ENCODE measurements around the gene THAP7. TPM values are rescaled to one million over a fixed set of nuclear protein-coding genes. Genes with fewer than 3 reads are reported as not detected.

Gene THAP7
- total RNA-seq, 1 experiment from 2014 or later: 19.3 TPM

DNA sequence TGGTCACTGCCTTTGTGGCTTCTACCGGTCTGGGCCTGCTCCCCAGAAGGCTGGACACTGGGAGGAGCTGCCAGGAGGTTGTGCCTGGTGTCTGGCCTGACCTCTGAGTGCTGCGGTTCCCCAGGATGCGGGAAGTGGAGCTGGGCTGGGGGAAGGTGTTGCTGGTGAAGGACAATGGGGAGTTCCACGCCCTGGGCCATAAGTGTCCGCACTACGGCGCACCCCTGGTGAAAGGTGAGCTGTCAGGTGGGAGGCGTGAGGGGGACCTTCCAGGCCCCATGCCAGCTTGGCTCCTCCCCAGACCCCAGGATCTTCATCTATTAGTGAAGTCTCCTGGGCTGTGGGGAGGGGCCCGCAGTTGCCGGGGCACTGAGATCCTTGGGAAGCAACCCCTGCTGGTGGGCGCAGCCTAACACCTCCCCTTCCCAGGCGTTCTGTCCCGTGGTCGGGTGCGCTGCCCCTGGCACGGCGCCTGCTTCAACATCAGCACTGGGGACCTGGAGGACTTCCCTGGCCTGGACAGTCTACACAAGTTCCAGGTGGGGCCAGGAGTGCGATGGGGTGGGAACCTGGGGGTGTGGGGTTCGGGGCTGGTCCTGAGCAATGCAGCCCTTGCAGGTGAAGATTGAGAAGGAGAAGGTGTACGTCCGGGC lies 28.2 kb downstream of the THAP7 start:
- no peak for ATAC-seq
- CTCF ChIA-PET: interaction anchor here (0.5 to 1.7 kb wide), 5 partner anchors 9 to 64 kb away, joined by 3 to 5 read pairs (median 3); partner anchors contain the start of gene CRKL

More for the DNA sequence above, 28.2 kb downstream of the THAP7 start:
- H3K4me3 Mint-ChIP-seq: no peak overlapping the region
- H3K27me3 Mint-ChIP-seq (ENCODE audit: low read depth): peaks cover 37% of the 10 kb centered on the region
- peaks cover 8% of the 10 kb centered on the region for H3K9me3 Mint-ChIP-seq
- no peak overlapping the region for H3K27ac Mint-ChIP-seq
- no peak for DNase-seq (ENCODE audit: low spot score)
- POLR2A ChIA-PET: interaction anchor here (1.5 kb wide), 1 partner anchor 16 kb away, joined by 3 read pairs; no protein-coding TSS in a partner anchor
- H3K4me1 Mint-ChIP-seq: 0 out of 2 replicates have a peak, but pooled peaks cover 3% of the 10 kb centered on the region
- TF ChIP-seq, protein P1, sequence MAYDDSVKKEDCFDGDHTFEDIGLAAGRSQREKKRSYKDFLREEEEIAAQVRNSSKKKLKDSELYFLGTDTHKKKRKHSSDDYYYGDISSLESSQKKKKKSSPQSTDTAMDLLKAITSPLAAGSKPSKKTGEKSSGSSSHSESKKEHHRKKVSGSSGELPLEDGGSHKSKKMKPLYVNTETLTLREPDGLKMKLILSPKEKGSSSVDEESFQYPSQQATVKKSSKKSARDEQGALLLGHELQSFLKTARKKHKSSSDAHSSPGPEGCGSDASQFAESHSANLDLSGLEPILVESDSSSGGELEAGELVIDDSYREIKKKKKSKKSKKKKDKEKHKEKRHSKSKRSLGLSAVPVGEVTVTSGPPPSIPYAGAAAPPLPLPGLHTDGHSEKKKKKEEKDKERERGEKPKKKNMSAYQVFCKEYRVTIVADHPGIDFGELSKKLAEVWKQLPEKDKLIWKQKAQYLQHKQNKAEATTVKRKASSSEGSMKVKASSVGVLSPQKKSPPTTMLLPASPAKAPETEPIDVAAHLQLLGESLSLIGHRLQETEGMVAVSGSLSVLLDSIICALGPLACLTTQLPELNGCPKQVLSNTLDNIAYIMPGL (CRISPR knock-in tag; IDR thresholded peaks at IDR 0.05): no peak
- TF ChIP-seq, protein P2, sequence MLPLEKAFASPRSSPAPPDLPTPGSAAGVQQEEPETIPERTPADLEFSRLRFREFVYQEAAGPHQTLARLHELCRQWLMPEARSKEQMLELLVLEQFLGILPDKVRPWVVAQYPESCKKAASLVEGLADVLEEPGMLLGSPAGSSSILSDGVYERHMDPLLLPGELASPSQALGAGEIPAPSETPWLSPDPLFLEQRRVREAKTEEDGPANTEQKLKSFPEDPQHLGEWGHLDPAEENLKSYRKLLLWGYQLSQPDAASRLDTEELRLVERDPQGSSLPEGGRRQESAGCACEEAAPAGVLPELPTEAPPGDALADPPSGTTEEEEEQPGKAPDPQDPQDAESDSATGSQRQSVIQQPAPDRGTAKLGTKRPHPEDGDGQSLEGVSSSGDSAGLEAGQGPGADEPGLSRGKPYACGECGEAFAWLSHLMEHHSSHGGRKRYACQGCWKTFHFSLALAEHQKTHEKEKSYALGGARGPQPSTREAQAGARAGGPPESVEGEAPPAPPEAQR (CRISPR knock-in tag; IDR thresholded peaks at IDR 0.05): no peak
- TF ChIP-seq, protein P3, sequence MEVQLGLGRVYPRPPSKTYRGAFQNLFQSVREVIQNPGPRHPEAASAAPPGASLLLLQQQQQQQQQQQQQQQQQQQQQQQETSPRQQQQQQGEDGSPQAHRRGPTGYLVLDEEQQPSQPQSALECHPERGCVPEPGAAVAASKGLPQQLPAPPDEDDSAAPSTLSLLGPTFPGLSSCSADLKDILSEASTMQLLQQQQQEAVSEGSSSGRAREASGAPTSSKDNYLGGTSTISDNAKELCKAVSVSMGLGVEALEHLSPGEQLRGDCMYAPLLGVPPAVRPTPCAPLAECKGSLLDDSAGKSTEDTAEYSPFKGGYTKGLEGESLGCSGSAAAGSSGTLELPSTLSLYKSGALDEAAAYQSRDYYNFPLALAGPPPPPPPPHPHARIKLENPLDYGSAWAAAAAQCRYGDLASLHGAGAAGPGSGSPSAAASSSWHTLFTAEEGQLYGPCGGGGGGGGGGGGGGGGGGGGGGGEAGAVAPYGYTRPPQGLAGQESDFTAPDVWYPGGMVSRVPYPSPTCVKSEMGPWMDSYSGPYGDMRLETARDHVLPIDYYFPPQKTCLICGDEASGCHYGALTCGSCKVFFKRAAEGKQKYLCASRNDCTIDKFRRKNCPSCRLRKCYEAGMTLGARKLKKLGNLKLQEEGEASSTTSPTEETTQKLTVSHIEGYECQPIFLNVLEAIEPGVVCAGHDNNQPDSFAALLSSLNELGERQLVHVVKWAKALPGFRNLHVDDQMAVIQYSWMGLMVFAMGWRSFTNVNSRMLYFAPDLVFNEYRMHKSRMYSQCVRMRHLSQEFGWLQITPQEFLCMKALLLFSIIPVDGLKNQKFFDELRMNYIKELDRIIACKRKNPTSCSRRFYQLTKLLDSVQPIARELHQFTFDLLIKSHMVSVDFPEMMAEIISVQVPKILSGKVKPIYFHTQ (CRISPR knock-in tag; IDR thresholded peaks at IDR 0.05): no peak
- TF ChIP-seq, protein P4, sequence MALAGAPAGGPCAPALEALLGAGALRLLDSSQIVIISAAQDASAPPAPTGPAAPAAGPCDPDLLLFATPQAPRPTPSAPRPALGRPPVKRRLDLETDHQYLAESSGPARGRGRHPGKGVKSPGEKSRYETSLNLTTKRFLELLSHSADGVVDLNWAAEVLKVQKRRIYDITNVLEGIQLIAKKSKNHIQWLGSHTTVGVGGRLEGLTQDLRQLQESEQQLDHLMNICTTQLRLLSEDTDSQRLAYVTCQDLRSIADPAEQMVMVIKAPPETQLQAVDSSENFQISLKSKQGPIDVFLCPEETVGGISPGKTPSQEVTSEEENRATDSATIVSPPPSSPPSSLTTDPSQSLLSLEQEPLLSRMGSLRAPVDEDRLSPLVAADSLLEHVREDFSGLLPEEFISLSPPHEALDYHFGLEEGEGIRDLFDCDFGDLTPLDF (CRISPR knock-in tag; IDR thresholded peaks at IDR 0.05): no peak
- TF ChIP-seq SOX15 (CRISPR knock-in tag; IDR thresholded peaks at IDR 0.05) (no peak), EMX1 (CRISPR knock-in tag; IDR thresholded peaks at IDR 0.05) (no peak), MXD4 (CRISPR knock-in tag; IDR thresholded peaks at IDR 0.05; ENCODE audit: borderline replicate concordance) (no peak), SMAD4 (CRISPR knock-in tag; IDR thresholded peaks at IDR 0.05) (no peak), TEAD4 (CRISPR knock-in tag; IDR thresholded peaks at IDR 0.05) (no peak), SMAD3 (CRISPR knock-in tag; IDR thresholded peaks at IDR 0.05; ENCODE audit: borderline replicate concordance) (no peak), ZNF423 (CRISPR knock-in tag; IDR thresholded peaks at IDR 0.05) (no peak), ZNF416 (CRISPR knock-in tag; IDR thresholded peaks at IDR 0.05) (no peak), MYBL2 (CRISPR knock-in tag; IDR thresholded peaks at IDR 0.05) (no peak)
- TF ChIP-seq, protein P5, sequence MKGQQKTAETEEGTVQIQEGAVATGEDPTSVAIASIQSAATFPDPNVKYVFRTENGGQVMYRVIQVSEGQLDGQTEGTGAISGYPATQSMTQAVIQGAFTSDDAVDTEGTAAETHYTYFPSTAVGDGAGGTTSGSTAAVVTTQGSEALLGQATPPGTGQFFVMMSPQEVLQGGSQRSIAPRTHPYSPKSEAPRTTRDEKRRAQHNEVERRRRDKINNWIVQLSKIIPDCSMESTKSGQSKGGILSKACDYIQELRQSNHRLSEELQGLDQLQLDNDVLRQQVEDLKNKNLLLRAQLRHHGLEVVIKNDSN (CRISPR knock-in tag; IDR thresholded peaks at IDR 0.05): no peak
- TF ChIP-seq, protein P6, sequence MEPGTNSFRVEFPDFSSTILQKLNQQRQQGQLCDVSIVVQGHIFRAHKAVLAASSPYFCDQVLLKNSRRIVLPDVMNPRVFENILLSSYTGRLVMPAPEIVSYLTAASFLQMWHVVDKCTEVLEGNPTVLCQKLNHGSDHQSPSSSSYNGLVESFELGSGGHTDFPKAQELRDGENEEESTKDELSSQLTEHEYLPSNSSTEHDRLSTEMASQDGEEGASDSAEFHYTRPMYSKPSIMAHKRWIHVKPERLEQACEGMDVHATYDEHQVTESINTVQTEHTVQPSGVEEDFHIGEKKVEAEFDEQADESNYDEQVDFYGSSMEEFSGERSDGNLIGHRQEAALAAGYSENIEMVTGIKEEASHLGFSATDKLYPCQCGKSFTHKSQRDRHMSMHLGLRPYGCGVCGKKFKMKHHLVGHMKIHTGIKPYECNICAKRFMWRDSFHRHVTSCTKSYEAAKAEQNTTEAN (CRISPR knock-in tag; IDR thresholded peaks at IDR 0.05): no peak
- TF ChIP-seq, protein P7, sequence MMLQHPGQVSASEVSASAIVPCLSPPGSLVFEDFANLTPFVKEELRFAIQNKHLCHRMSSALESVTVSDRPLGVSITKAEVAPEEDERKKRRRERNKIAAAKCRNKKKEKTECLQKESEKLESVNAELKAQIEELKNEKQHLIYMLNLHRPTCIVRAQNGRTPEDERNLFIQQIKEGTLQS (CRISPR knock-in tag; conservative IDR thresholded peaks at IDR 0.05): no peak
- TF ChIP-seq, protein P8, sequence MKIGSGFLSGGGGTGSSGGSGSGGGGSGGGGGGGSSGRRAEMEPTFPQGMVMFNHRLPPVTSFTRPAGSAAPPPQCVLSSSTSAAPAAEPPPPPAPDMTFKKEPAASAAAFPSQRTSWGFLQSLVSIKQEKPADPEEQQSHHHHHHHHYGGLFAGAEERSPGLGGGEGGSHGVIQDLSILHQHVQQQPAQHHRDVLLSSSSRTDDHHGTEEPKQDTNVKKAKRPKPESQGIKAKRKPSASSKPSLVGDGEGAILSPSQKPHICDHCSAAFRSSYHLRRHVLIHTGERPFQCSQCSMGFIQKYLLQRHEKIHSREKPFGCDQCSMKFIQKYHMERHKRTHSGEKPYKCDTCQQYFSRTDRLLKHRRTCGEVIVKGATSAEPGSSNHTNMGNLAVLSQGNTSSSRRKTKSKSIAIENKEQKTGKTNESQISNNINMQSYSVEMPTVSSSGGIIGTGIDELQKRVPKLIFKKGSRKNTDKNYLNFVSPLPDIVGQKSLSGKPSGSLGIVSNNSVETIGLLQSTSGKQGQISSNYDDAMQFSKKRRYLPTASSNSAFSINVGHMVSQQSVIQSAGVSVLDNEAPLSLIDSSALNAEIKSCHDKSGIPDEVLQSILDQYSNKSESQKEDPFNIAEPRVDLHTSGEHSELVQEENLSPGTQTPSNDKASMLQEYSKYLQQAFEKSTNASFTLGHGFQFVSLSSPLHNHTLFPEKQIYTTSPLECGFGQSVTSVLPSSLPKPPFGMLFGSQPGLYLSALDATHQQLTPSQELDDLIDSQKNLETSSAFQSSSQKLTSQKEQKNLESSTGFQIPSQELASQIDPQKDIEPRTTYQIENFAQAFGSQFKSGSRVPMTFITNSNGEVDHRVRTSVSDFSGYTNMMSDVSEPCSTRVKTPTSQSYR (CRISPR knock-in tag; IDR thresholded peaks at IDR 0.05): no peak
- TF ChIP-seq, protein P9, sequence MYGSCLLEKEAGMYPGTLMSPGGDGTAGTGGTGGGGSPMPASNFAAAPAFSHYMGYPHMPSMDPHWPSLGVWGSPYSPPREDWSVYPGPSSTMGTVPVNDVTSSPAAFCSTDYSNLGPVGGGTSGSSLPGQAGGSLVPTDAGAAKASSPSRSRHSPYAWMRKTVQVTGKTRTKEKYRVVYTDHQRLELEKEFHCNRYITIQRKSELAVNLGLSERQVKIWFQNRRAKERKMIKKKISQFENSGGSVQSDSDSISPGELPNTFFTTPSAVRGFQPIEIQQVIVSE (CRISPR knock-in tag; IDR thresholded peaks at IDR 0.05; ENCODE audit: borderline replicate concordance): no peak
- H3K36me3 Mint-ChIP-seq: peaks cover 8% of the 10 kb centered on the region; the same call in 1 of the 2 replicates

All from WTC11 (cell line).